ENCODE results near the gene FOXN3. TPM values are rescaled to one million over a fixed set of nuclear protein-coding genes. Genes with fewer than 3 reads are reported as not detected.

Gene FOXN3
- total and polyA plus RNA-seq, 2 donors (not counting 3 experiments of a cell fraction or from before 2014, with no cell fraction given) = 16.9 to 41.8 TPM

DNA sequence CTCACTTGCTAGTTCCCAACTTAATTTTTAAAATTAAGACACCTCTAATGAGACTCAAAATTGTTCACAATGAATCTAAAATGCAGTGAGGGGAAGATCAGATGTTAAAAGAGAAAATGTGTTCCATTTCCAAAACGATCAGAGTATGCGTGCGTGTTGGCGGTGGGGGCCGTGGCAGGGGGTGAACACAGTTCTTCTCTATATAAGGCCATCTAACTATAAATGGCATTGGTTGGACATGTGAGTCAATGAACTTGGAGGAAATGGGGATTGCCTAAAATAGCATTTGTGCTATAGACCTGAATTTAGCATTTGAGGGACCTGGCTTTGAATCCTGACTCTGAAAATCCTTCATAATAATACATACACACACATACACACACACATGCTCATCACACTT lies 149.4 kb downstream of the FOXN3 start:
- Histone ChIP-seq H3K27me3 (ENCODE audit: control insufficient read depth in 2 of 2, insufficient read depth in 2 of 2, low read length in 2 of 2) (no peaks in the 10 kb centered on the region), H3K36me3 (ENCODE audit: control insufficient read depth in 2 of 2, extremely low read depth in 1 of 2, insufficient read depth in 2 of 2, low read length in 2 of 2) (no peaks in the 10 kb centered on the region), H3K4me2 (ENCODE audit: insufficient read depth, low read length) (no peak overlapping the region), H3K79me2 (ENCODE audit: control insufficient read depth, insufficient read depth, low read length) (no peaks in the 10 kb centered on the region), H3K9ac (replicated peaks; ENCODE audit: extremely low read depth, insufficient read depth, low read length) (no peak overlapping the region), H3K4me1 (ENCODE audit: control insufficient read depth, extremely low read depth, insufficient read depth, low read length) (no peaks in the 10 kb centered on the region), H4K20me1 (replicated peaks; ENCODE audit: control insufficient read depth, extremely low read depth, insufficient read depth, low read length) (no peaks in the 10 kb centered on the region), H3K4me3 (replicated peaks in 1 of 3; ENCODE audit: insufficient read depth in 1 of 3, low read depth in 1 of 3, low read length in 3 of 3) (no peak overlapping the region), H3K27ac (ENCODE audit: insufficient read depth, low read depth, low read length) (no peak overlapping the region), H3K9me1 (replicated peaks; ENCODE audit: control insufficient read depth, extremely low read depth, insufficient read depth, low read length) (no peaks in the 10 kb centered on the region), H2AFZ (ENCODE audit: low read depth, low read length) (no peak overlapping the region), H3K9me3 (replicated peaks; ENCODE audit: control insufficient read depth, insufficient read depth, low read length) (no peaks in the 10 kb centered on the region)
- intact Hi-C loops (cut with micrococcal nuclease) (no loop called here), dilution Hi-C loops (cut with MboI; ENCODE audit: extremely low pct_ligation_motif_present, low sequenced_read_pairs) (no loop called here)
- CTCF ChIA-PET = no interaction called here
- no peak for DNase-seq (ENCODE audit: low read depth, low spot score)
- BruUV-seq (replicated peaks) = no TSS peak
- POLR2A ChIA-PET = no interaction called here
- TF ChIP-seq FOS (IDR thresholded peaks at IDR 0.05; ENCODE audit: borderline replicate concordance, insufficient read depth, low read length) (no peak), EZH2 (IDR thresholded peaks at IDR 0.05; ENCODE audit: borderline replicate concordance, low read depth, low read length, severe bottlenecking) (no peak), MYC (IDR thresholded peaks at IDR 0.05; ENCODE audit: low read depth, low read length) (no peak), POLR2A (IDR thresholded peaks at IDR 0.05; ENCODE audit: low read depth, low read length) (no peak)
- TF ChIP-seq, protein P1, sequence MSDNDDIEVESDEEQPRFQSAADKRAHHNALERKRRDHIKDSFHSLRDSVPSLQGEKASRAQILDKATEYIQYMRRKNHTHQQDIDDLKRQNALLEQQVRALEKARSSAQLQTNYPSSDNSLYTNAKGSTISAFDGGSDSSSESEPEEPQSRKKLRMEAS (IDR thresholded peaks at IDR 0.05; ENCODE audit: insufficient read depth, insufficient read length) = no peak
- FAIRE-seq = no peak

DNA sequence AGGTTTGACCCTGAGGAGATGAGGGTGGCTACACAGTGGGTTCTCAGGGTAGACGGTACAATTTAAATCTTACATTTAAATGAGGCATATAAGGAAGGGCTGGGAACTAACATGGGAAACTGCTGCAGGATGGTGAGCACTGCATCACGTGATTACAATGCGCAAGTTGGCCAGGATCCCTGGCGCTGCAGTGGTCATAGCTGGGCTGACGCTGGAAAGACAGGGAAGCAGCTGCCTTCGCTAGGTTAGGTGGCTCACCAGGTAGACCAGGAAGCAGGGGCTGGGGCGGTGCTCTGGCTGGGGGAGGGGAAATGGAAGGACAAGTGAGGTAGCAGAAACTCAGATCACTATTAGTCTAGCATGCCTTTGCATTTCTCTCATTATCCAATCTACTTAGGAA lies 149.9 kb downstream of the FOXN3 start:
- TF ChIP-seq POLR2A (IDR thresholded peaks at IDR 0.05; ENCODE audit: low read depth, low read length) = no peak
- no peak for TF ChIP-seq GATA2 (IDR thresholded peaks at IDR 0.05; ENCODE audit: insufficient read depth, insufficient read length, low read depth, low read length)
- no peak for TF ChIP-seq MYC (IDR thresholded peaks at IDR 0.05; ENCODE audit: low read depth, low read length)
- TF ChIP-seq, protein P1 (IDR thresholded peaks at IDR 0.05; ENCODE audit: insufficient read depth, insufficient read length) = no peak
- TF ChIP-seq, protein P2, sequence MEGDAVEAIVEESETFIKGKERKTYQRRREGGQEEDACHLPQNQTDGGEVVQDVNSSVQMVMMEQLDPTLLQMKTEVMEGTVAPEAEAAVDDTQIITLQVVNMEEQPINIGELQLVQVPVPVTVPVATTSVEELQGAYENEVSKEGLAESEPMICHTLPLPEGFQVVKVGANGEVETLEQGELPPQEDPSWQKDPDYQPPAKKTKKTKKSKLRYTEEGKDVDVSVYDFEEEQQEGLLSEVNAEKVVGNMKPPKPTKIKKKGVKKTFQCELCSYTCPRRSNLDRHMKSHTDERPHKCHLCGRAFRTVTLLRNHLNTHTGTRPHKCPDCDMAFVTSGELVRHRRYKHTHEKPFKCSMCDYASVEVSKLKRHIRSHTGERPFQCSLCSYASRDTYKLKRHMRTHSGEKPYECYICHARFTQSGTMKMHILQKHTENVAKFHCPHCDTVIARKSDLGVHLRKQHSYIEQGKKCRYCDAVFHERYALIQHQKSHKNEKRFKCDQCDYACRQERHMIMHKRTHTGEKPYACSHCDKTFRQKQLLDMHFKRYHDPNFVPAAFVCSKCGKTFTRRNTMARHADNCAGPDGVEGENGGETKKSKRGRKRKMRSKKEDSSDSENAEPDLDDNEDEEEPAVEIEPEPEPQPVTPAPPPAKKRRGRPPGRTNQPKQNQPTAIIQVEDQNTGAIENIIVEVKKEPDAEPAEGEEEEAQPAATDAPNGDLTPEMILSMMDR (IDR thresholded peaks at IDR 0.05; ENCODE audit: extremely low read depth in 1 of 2, insufficient read depth in 1 of 2, low read depth in 1 of 2, low read length in 2 of 2) = no peak
- no peak for TF ChIP-seq FOS (IDR thresholded peaks at IDR 0.05; ENCODE audit: borderline replicate concordance, insufficient read depth, low read length)
- no peak for TF ChIP-seq POLR2AphosphoS5 (IDR thresholded peaks at IDR 0.05; ENCODE audit: insufficient read depth, low read depth, low read length)
- TF ChIP-seq EZH2 (IDR thresholded peaks at IDR 0.05; ENCODE audit: borderline replicate concordance, low read depth, low read length, severe bottlenecking) = no peak
- TF ChIP-seq JUN (IDR thresholded peaks at IDR 0.05; ENCODE audit: borderline replicate concordance, insufficient read depth, insufficient read length, low read depth) = no peak
- Histone ChIP-seq H3K27ac (ENCODE audit: insufficient read depth, low read depth, low read length) (no peak overlapping the region), H3K27me3 (ENCODE audit: control insufficient read depth in 2 of 2, insufficient read depth in 2 of 2, low read length in 2 of 2) (no peaks in the 10 kb centered on the region), H3K9ac (replicated peaks; ENCODE audit: extremely low read depth, insufficient read depth, low read length) (no peak overlapping the region), H3K9me3 (replicated peaks; ENCODE audit: control insufficient read depth, insufficient read depth, low read length) (no peaks in the 10 kb centered on the region), H3K79me2 (ENCODE audit: control insufficient read depth, insufficient read depth, low read length) (no peaks in the 10 kb centered on the region), H4K20me1 (replicated peaks; ENCODE audit: control insufficient read depth, extremely low read depth, insufficient read depth, low read length) (no peaks in the 10 kb centered on the region), H3K36me3 (ENCODE audit: control insufficient read depth in 2 of 2, extremely low read depth in 1 of 2, insufficient read depth in 2 of 2, low read length in 2 of 2) (no peaks in the 10 kb centered on the region), H3K4me3 (replicated peaks in 1 of 3; ENCODE audit: insufficient read depth in 1 of 3, low read depth in 1 of 3, low read length in 3 of 3) (no peak overlapping the region), H2AFZ (ENCODE audit: low read depth, low read length) (no peak overlapping the region), H3K9me1 (replicated peaks; ENCODE audit: control insufficient read depth, extremely low read depth, insufficient read depth, low read length) (no peaks in the 10 kb centered on the region), H3K4me1 (ENCODE audit: control insufficient read depth, extremely low read depth, insufficient read depth, low read length) (no peaks in the 10 kb centered on the region), H3K4me2 (ENCODE audit: insufficient read depth, low read length) (no peak overlapping the region)
- no peak for DNase-seq (ENCODE audit: low read depth, low spot score)
- dilution Hi-C loops (cut with MboI; ENCODE audit: extremely low pct_ligation_motif_present, low sequenced_read_pairs) (no loop called here), intact Hi-C loops (cut with micrococcal nuclease) (no loop called here)
- no TSS peak for BruUV-seq (replicated peaks)
- CTCF ChIA-PET = no interaction called here
- POLR2A ChIA-PET = no interaction called here
- FAIRE-seq = no peak
